ENCODE results near the gene RTCB. TPM values are rescaled to one million over a fixed set of nuclear protein-coding genes. Genes with fewer than 3 reads are reported as not detected.

Gene RTCB
- 100 to 1,000 TPM in 1 of 3 donors, 10 to 100 TPM in 2; 73.1 to 113 (median 85.6) TPM for total RNA-seq
- long read RNA-seq, donor 1, transcript RTCB-201 (12 exons, 2,027 nt): major isoform, 209 of 225 reads
- long read RNA-seq, donor 1, partial matches to known transcripts: 6 of 225 reads
- long read RNA-seq, donor 1, other reads (novel, unspliced or antisense): 9 of 225 reads
- long read RNA-seq, donor 2, transcript RTCB-201 (12 exons, 2,027 nt): major isoform, 213 of 240 reads
- long read RNA-seq, donor 2, partial matches to known transcripts: 2 of 240 reads
- long read RNA-seq, donor 2, other reads (novel, unspliced or antisense): 19 of 240 reads

DNA sequence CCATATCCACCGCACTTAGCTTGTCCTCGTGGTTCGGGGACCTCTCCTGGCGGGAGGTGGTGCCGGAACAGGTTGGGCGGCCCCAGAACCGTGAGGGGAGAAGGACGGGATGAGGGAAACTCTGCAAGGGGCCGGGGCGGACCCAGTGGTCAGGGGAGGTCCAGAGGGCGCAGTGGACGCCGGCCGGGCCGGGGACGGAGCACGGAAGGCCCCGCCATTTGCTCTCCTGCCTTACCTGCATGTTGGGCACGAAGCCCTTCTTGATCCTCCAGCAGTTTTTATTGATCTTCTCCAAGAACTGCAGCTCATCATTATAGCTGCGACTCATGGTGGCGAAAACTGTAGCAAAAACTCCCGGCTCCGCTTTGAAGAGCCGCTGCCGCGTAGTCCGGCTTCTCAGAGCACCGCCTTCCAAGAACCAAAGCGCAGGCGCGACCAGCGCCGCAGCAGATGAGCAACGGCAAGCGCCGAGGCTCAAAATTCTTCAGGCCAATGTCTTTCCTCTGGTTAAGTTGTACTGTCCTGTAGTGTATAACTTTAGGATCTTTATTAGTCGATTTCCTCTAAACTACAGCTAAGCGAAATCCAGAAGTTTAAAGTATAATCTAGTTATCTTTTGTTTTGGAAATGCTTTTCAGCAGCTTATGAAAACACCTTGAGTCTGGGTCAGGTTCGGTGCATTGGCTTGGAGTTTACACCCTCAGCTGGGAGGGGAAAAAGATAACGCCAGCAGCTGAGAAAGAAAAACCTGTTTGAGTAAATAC is at the start of gene RTCB:
Gene RTCB, minus strand, starts transcription at position 419 of the 764 bp plus-strand sequence. Its CDS starts 91 bp downstream, at position 328.
- H3K4me3 ChIP-seq: peak within 1 kb of the TSS; percentile 99
- no peak for TF ChIP-seq CTCF (IDR thresholded peaks at IDR 0.05)
- intact Hi-C loops (cut with DNase I, micrococcal nuclease): no loop called here
- ATAC-seq: peak; percentile 87
- DNase-seq: peak; percentile 92 to 96 (median 96)
- H3K36me3 ChIP-seq (ENCODE audit: low read depth): no peaks in the 10 kb centered on the region
- H3K9me3 ChIP-seq: no peaks in the 10 kb centered on the region
- peaks cover 25% of the 10 kb centered on the region for H3K4me1 ChIP-seq (ENCODE audit: low read depth)

GRCh38 chr22:32457031-32457430 is 45.0 kb upstream of the RTCB start:
- no peaks in the 10 kb centered on the region for H3K4me1 ChIP-seq (ENCODE audit: low read depth)
- H3K36me3 ChIP-seq (ENCODE audit: low read depth): no peaks in the 10 kb centered on the region
- no peak for TF ChIP-seq CTCF (IDR thresholded peaks at IDR 0.05)
- intact Hi-C loops (cut with DNase I, micrococcal nuclease): no loop called here
- DNase-seq: no peak
- no peaks in the 10 kb centered on the region for H3K9me3 ChIP-seq
- no peak overlapping the region for H3K4me3 ChIP-seq
- no peak for ATAC-seq

GRCh38 chr22:32448980-32449379 is 36.9 kb upstream of the RTCB start:
- Histone ChIP-seq H3K36me3 (ENCODE audit: low read depth) (no peaks in the 10 kb centered on the region), H3K4me3 (no peak overlapping the region), H3K4me1 (ENCODE audit: low read depth) (no peaks in the 10 kb centered on the region), H3K9me3 (no peaks in the 10 kb centered on the region)
- intact Hi-C loops (cut with DNase I, micrococcal nuclease): no loop called here
- DNase-seq (peak in 1 of 3 donors; percentile 14), ATAC-seq (no peak)
- TF ChIP-seq CTCF (IDR thresholded peaks at IDR 0.05): no peak

DNA sequence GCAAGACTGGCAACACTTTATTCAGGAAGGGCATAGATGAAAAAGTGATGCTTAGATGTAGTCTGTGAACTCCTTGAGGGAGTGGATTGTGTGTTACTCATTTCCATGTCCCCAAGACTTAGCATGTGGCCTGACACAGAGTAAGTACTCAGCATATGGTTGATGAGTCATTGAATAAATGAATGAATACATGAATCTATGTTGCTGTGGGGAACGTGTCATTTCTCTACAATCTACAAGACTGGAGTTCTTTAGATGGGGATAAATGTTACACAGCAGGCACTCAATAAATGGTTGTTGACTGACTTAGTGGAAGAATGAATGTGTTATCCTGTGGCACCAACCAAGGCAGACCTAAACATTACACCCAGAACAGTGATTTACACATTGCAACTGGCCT is 34.3 kb upstream of the RTCB start:
- H3K9me3 ChIP-seq: no peaks in the 10 kb centered on the region
- no peaks in the 10 kb centered on the region for H3K4me1 ChIP-seq (ENCODE audit: low read depth)
- no peak for TF ChIP-seq CTCF (IDR thresholded peaks at IDR 0.05)
- ATAC-seq (no peak), DNase-seq (no peak)
- no peaks in the 10 kb centered on the region for H3K36me3 ChIP-seq (ENCODE audit: low read depth)
- H3K4me3 ChIP-seq: no peak overlapping the region
- intact Hi-C loops (cut with DNase I, micrococcal nuclease): no loop called here

- Histone ChIP-seq H3K36me3 (ENCODE audit: low read depth) (no peaks in the 10 kb centered on the region), H3K4me3 (no peak overlapping the region), H3K4me1 (ENCODE audit: low read depth) (no peaks in the 10 kb centered on the region), H3K9me3 (no peaks in the 10 kb centered on the region)
- ATAC-seq: peak; percentile 71
- peak in 2 of 3 donors; percentile 51 to 57 for DNase-seq
- no peak for TF ChIP-seq CTCF (IDR thresholded peaks at IDR 0.05)
- intact Hi-C loops (cut with DNase I, micrococcal nuclease): no loop called here
Measured at GRCh38 chr22:32444068-32444467, 32.0 kb upstream of the RTCB start.

All from mucosa of descending colon (tissue), 3 donors.